Panc1 (cell line): ENCODE results near the gene SEMA4D. TPM values are rescaled to one million over a fixed set of nuclear protein-coding genes. Genes with fewer than 3 reads are reported as not detected.

ENCODE experiments used
- ATAC-seq: fragments of 200-7000 bp; cut with Tn5 transposase; 2 replicates; pipeline ENCODE4 v1.9.1; 2020; ENCODE audit warnings: mild to moderate bottlenecking, moderate library complexity
- BruUV-seq: library from RNA; stranded (reverse); fragments of 400-500 nt; replicated peaks from 2 replicates; lab custom pipeline; 2021; lab: Mats Ljungman, UMichigan
- CTCF ChIA-PET: fragments of 300-600 bp; sonication (Branson Sonifier 250); formaldehyde crosslinking; loops from one replicate; lab custom pipeline; 2022; ENCODE audit warnings: antibody characterized with exemption; lab: Charles Lee
- POLR2A ChIA-PET: fragments of 300-600 bp; sonication (Branson Sonifier 250); formaldehyde crosslinking; loops from one replicate; lab custom pipeline; 2022; ENCODE audit warnings: antibody characterized with exemption; lab: Charles Lee
- DNase-seq: peaks from one replicate; pipeline ENCODE4 v3.0.0-alpha.2; 2010; ENCODE audit warnings: low read depth, low spot score
- H3K27ac ChIP-seq: 2 replicates; pipeline ENCODE4 v1.5.1; 2011; ENCODE audit warnings: mild to moderate bottlenecking, low read length, inconsistent platforms
- H3K27me3 ChIP-seq: fragments of 200-500 bp; sonication (Bioruptor generic); 2 replicates; pipeline ENCODE4 v1.6.0; 2014; ENCODE audit warnings: low read length, inconsistent platforms; ENCODE audit not compliant: control insufficient read depth, insufficient read depth
- H3K36me3 ChIP-seq: fragments of 200-500 bp; sonication (Bioruptor generic); 2 replicates; pipeline ENCODE4 v1.5.1; 2014; ENCODE audit warnings: inconsistent platforms, mild to moderate bottlenecking, low read length, moderate library complexity; ENCODE audit not compliant: control insufficient read depth, insufficient read depth
- H3K4me1 ChIP-seq: 2 replicates; pipeline ENCODE4 v1.5.1; 2011; ENCODE audit warnings: inconsistent platforms, mild to moderate bottlenecking, low read length, moderate library complexity; ENCODE audit not compliant: control insufficient read depth, insufficient read depth
- H3K4me3 ChIP-seq, 2 experiments: 2 replicates each; pipeline ENCODE4 v1.5.1; 2011 to 2012; ENCODE audit warnings: low read depth in 2 of 2, low read length in 2 of 2, mild to moderate bottlenecking in 2 of 2, inconsistent platforms in 1 of 2, moderate library complexity in 1 of 2
- H3K9me3 ChIP-seq: fragments of 200-500 bp; sonication (Bioruptor generic); 2 replicates; pipeline ENCODE4 v1.5.1; 2014; ENCODE audit warnings: low read depth, mild to moderate bottlenecking, inconsistent platforms, low read length, moderate library complexity; ENCODE audit not compliant: control insufficient read depth, insufficient read depth
- CTCF ChIP-seq: fragments of 450-650 bp; IDR thresholded peaks from 2 replicates; pipeline ENCODE4 v1.5.1; 2017; ENCODE audit warnings: mild to moderate bottlenecking
- POLR2AphosphoS5 ChIP-seq: IDR thresholded peaks from 2 replicates; pipeline ENCODE4 v1.6.1; 2012; ENCODE audit warnings: mild to moderate bottlenecking, low read depth, low read length, moderate library complexity
- SIN3A ChIP-seq: IDR thresholded peaks from 2 replicates; pipeline ENCODE4 v1.6.1; 2012; ENCODE audit warnings: low read depth, mild to moderate bottlenecking, low read length, moderate library complexity, borderline replicate concordance; ENCODE audit not compliant: insufficient read depth
- TCF7L2 ChIP-seq: IDR thresholded peaks from 2 replicates; pipeline ENCODE4 v1.6.1; 2011; ENCODE audit warnings: mild to moderate bottlenecking, low read depth, low read length, inconsistent platforms
- in situ Hi-C: cut with HindIII; loops from 2 replicates; pipeline ENCODE4 v1.10.0; 2016; ENCODE audit warnings: low sequenced_read_pairs, low pct_unique_long_range_greater_than_20kb
- intact Hi-C: fragments of 100-400 bp; cut with micrococcal nuclease; formaldehyde crosslinking; loops from one replicate; pipeline ENCODE4 v1.10.0; 2022; ENCODE audit not compliant: unreplicated experiment
- total RNA-seq: library from RNA; stranded (reverse); gene quantifications from one replicate; pipeline ENCODE4 v1.2.1, GENCODE V29; 2021; ENCODE audit not compliant: unreplicated experiment
- TF ChIP-seq, protein P1 (sequence below), 2 experiments: IDR thresholded peaks; 2 replicates each; pipeline ENCODE4 v1.6.1; 2011 to 2012; ENCODE audit warnings: low read depth in 2 of 2, control low read depth in 1 of 2, low read length in 1 of 2, mild to moderate bottlenecking in 1 of 2, moderate library complexity in 1 of 2; ENCODE audit not compliant: insufficient read depth in 1 of 2

Gene SEMA4D
- total RNA-seq, 1 experiment from 2014 or later: 6.5 TPM

GRCh38 chr9:89497257-89497963 is 503 bp downstream of the SEMA4D start:
- in situ Hi-C loops: no loop called here

GRCh38 chr9:89496645-89497256 is 1.2 kb downstream of the SEMA4D start:
- no peak for TF ChIP-seq POLR2AphosphoS5
- no peak for TF ChIP-seq SIN3A
- TF ChIP-seq CTCF: no peak
- no peak for TF ChIP-seq TCF7L2
- TF ChIP-seq, protein P1, sequence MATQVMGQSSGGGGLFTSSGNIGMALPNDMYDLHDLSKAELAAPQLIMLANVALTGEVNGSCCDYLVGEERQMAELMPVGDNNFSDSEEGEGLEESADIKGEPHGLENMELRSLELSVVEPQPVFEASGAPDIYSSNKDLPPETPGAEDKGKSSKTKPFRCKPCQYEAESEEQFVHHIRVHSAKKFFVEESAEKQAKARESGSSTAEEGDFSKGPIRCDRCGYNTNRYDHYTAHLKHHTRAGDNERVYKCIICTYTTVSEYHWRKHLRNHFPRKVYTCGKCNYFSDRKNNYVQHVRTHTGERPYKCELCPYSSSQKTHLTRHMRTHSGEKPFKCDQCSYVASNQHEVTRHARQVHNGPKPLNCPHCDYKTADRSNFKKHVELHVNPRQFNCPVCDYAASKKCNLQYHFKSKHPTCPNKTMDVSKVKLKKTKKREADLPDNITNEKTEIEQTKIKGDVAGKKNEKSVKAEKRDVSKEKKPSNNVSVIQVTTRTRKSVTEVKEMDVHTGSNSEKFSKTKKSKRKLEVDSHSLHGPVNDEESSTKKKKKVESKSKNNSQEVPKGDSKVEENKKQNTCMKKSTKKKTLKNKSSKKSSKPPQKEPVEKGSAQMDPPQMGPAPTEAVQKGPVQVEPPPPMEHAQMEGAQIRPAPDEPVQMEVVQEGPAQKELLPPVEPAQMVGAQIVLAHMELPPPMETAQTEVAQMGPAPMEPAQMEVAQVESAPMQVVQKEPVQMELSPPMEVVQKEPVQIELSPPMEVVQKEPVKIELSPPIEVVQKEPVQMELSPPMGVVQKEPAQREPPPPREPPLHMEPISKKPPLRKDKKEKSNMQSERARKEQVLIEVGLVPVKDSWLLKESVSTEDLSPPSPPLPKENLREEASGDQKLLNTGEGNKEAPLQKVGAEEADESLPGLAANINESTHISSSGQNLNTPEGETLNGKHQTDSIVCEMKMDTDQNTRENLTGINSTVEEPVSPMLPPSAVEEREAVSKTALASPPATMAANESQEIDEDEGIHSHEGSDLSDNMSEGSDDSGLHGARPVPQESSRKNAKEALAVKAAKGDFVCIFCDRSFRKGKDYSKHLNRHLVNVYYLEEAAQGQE (IDR thresholded peaks at IDR 0.05; ENCODE audit: insufficient read depth in 1 of 2, low read depth in 2 of 2, low read length in 1 of 2): no peak
- intact Hi-C loops: no loop called here
- ChIA-PET CTCF (no interaction called here), POLR2A (no interaction called here)
- in situ Hi-C loops: no loop called here
- no peak for DNase-seq
- no peaks in the 10 kb centered on the region for H3K9me3 ChIP-seq
- no peaks in the 10 kb centered on the region for H3K4me1 ChIP-seq
- no peak overlapping the region for H3K27ac ChIP-seq
- peak overlapping the region; percentile 3 to 47; a peak in 3 of 4 replicates for H3K4me3 ChIP-seq
- BruUV-seq: no TSS peak
- H3K27me3 ChIP-seq: no peaks in the 10 kb centered on the region
- peaks cover 4% of the 10 kb centered on the region; the same call in 1 of the 2 replicates for H3K36me3 ChIP-seq
- 0 out of 2 replicates have a peak, but pooled peaks have one; percentile 55 for ATAC-seq

More at GRCh38 chr9:89497257-89497963, 503 bp downstream of the SEMA4D start:
- Histone ChIP-seq H3K36me3 (peaks cover 4% of the 10 kb centered on the region; the same call in 1 of the 2 replicates), H3K4me3 (peak overlapping the region; percentile 37 to 47; a peak in 3 of 4 replicates), H3K27ac (no peak overlapping the region), H3K27me3 (no peaks in the 10 kb centered on the region), H3K9me3 (no peaks in the 10 kb centered on the region), H3K4me1 (no peaks in the 10 kb centered on the region)
- ChIA-PET POLR2A (no interaction called here), CTCF (no interaction called here)
- no peak for TF ChIP-seq TCF7L2
- TF ChIP-seq SIN3A: no peak
- TF ChIP-seq CTCF: no peak
- no peak for TF ChIP-seq POLR2AphosphoS5
- TF ChIP-seq, protein P1 (IDR thresholded peaks at IDR 0.05; ENCODE audit: insufficient read depth in 1 of 2, low read depth in 2 of 2, low read length in 1 of 2): no peak
- intact Hi-C loops: no loop called here
- no TSS peak for BruUV-seq
- no peak for DNase-seq
- peak; percentile 53; the same call in 1 of the 2 replicates for ATAC-seq
